K562 (cell line): ENCODE results near the gene MPV17L2. TPM values are rescaled to one million over a fixed set of nuclear protein-coding genes. Genes with fewer than 3 reads are reported as not detected.

ENCODE experiments used
- HDAC3 ChIP-seq: fragments of 450-650 bp; IDR thresholded peaks from 2 replicates; pipeline ENCODE4 v1.6.1; 2018; ENCODE audit warnings: borderline replicate concordance, mild to moderate bottlenecking, moderate library complexity; ENCODE audit not compliant: partially characterized antibody
- HNRNPK ChIP-seq: fragments of 200-400 bp; formaldehyde crosslinking; IDR thresholded peaks from one replicate; pipeline ENCODE4 v1.6.1; 2018; ENCODE audit warnings: mild to moderate bottlenecking, low read depth, low read length; ENCODE audit not compliant: poor library complexity, severe bottlenecking
- JUND ChIP-seq, 2 experiments: IDR thresholded peaks; 2 replicates in 1 of 2; 3 replicates in 1 of 2; pipeline ENCODE4 v1.6.1; 2011; ENCODE audit warnings: borderline replicate concordance in 2 of 2, low read depth in 2 of 2, low read length in 2 of 2, improper control_type of control experiment in 1 of 2, missing biosample characterization in 1 of 2, missing genetic modification characterization in 1 of 2, missing genetic modification reagents in 1 of 2
- MED1 ChIP-seq: sonication (generic); formaldehyde crosslinking; IDR thresholded peaks from 2 replicates; pipeline ENCODE4 v1.8.1; 2023; ENCODE audit warnings: missing genetic modification reagents, borderline replicate concordance
- NR2C1 ChIP-seq, 2 experiments: fragments of 450-650 bp; IDR thresholded peaks; 2 replicates each; pipeline ENCODE4 v1.6.1; 2017; ENCODE audit warnings: mild to moderate bottlenecking in 2 of 2, antibody characterized with exemption in 1 of 2, inconsistent platforms in 1 of 2, missing compliant biosample characterization in 1 of 2, missing genetic modification characterization in 1 of 2
- OTX1 ChIP-seq: fragments of 450-650 bp; formaldehyde crosslinking; IDR thresholded peaks from 2 replicates; pipeline ENCODE4 v1.4.0; 2022; ENCODE audit warnings: mild to moderate bottlenecking
- SMARCA4 ChIP-seq: fragments of 450-650 bp; IDR thresholded peaks from 2 replicates; pipeline ENCODE4 v1.6.1; 2016
- STAT5A ChIP-seq: IDR thresholded peaks from 2 replicates; pipeline ENCODE4 v1.6.1; 2012; ENCODE audit warnings: low read length, inconsistent platforms, borderline replicate concordance
- TEAD2 ChIP-seq: fragments of 450-650 bp; IDR thresholded peaks from 2 replicates; pipeline ENCODE4 v1.6.1; 2016; ENCODE audit warnings: missing genetic modification characterization, control low read depth, missing compliant biosample characterization
- TGIF2 ChIP-seq: sonication (generic); formaldehyde crosslinking; IDR thresholded peaks from 2 replicates; pipeline ENCODE4 v1.8.1; 2022; ENCODE audit warnings: mild to moderate bottlenecking, missing genetic modification reagents, moderate library complexity
- TRIM28 ChIP-seq: fragments of 450-650 bp; IDR thresholded peaks from 2 replicates; pipeline ENCODE4 v1.6.1; 2017
- U2AF1 ChIP-seq: fragments of 200-400 bp; formaldehyde crosslinking; optimal IDR thresholded peaks from 2 replicates; pipeline ENCODE3; 2017; ENCODE audit warnings: mild to moderate bottlenecking, low read depth, low read length, moderate library complexity
- ZNF197 ChIP-seq: fragments of 200-800 bp; sonication (Bioruptor generic); IDR thresholded peaks from 2 replicates; pipeline ENCODE4 v1.6.1; 2016; ENCODE audit warnings: low read depth, missing genetic modification characterization, missing compliant biosample characterization
- ZNF232 ChIP-seq: sonication (generic); formaldehyde crosslinking; IDR thresholded peaks from 2 replicates; pipeline ENCODE4 v1.8.0; 2022; ENCODE audit warnings: mild to moderate bottlenecking, missing genetic modification reagents
- ZNF586 ChIP-seq: fragments of 450-650 bp; formaldehyde crosslinking; conservative IDR thresholded peaks from 2 replicates; pipeline ENCODE4 v1.4.0; 2020; ENCODE audit warnings: mild to moderate bottlenecking, moderate library complexity
- polyA plus RNA-seq, 8 experiments: library from polyadenylated mRNA; depleted of rRNA in 4 of 8; stranded (reverse) in 5 of 8; unstranded in 3 of 8; fragments of >200 nt; fragmentation: Nextera tagmentation in 2 of 8; fragmentation: Illumina TruSeq in 1 of 8; extraction: Ambion mirVana in 2 of 8; extraction: Trizol in 1 of 8; gene quantifications; 2 replicates each; pipeline versions ENCODE4 v1.2.1 to v1.2.3, GENCODE V29; 2011 to 2014; ENCODE audit warnings: inconsistent platforms in 1 of 8, missing spikeins in 1 of 8
- total RNA-seq, 7 experiments: library from RNA; depleted of rRNA in 6 of 7; stranded (reverse); fragments of >200 nt in 6 of 7; fragmentation: Illumina TruSeq in 2 of 7; extraction: Trizol in 2 of 7; gene quantifications; 2 replicates each; pipeline versions ENCODE4 v1.2.1 to v1.2.3, GENCODE V29; 2011 to 2021; ENCODE audit warnings: low replicate concordance in 1 of 7
- TF ChIP-seq, protein P1 (sequence below): IDR thresholded peaks from 3 replicates; pipeline ENCODE4 v1.6.1; 2011; ENCODE audit warnings: borderline replicate concordance, mild to moderate bottlenecking; ENCODE audit not compliant: insufficient read length, insufficient read depth
- TF ChIP-seq, protein P2 (sequence below): fragments of 250-450 bp; sonication (Bioruptor Pico); IDR thresholded peaks from 2 replicates; pipeline ENCODE4 v1.4.0; 2020; ENCODE audit warnings: mild to moderate bottlenecking, moderate library complexity
- TF ChIP-seq, protein P3 (sequence below), 2 experiments: fragments of 450-650 bp in 1 of 2; sonication (generic) in 1 of 2; formaldehyde crosslinking in 1 of 2; IDR thresholded peaks in 1 of 2; conservative IDR thresholded peaks in 1 of 2; 2 replicates each; pipeline versions ENCODE4 v1.6.1 to v1.8.1; 2016 to 2023; ENCODE audit warnings: mild to moderate bottlenecking in 2 of 2, moderate library complexity in 2 of 2, inconsistent platforms in 1 of 2, missing genetic modification reagents in 1 of 2
- TF ChIP-seq, protein P4 (sequence below): fragments of 450-650 bp; IDR thresholded peaks from 2 replicates; pipeline ENCODE4 v1.6.1; 2017; ENCODE audit warnings: antibody characterized with exemption

The MPV17L2 gene
- total and polyA plus RNA-seq, 9 of the 15 experiments (the other 6 are each of a cell fraction or from before 2014, with no cell fraction given) = 10.6 to 60.2 (median 28.5) TPM

DNA sequence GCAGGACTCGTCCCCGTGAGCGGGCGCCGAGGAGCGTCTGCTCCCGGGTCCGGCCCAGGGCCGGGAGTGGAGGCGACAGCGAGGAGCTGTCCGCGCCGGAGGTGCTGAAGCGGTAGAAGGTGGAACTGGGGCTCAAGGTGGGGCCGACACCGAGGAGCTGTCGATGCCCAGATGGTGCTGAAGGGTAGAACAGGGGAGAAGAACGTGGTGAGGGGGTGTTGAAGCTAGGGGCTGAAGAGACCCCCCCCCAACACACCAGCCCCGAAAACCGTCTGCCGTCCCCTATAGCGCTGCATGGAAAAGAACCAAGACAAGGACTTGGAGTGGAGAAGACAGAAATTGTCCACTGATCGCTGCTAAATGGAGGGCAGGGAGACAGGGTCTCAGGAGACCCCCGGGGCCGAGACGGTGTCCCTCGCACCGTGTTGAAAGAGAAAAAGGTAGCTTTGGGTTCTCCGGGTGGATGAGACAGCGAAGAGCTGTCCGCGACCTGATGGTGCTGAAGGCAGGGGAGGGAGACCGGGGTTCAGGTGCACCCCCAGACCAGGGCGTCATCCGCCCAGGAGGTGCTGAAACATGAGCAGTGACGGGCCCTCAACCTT is 40.3 kb downstream of the MPV17L2 start (continued):
- TF ChIP-seq NR2C1 (IDR thresholded peaks at IDR 0.05) = no peak
- 0 out of 2 replicates have a peak, but pooled peaks have one; percentile 25 for TF ChIP-seq NR2C1 (tag; IDR thresholded peaks at IDR 0.05)
- TF ChIP-seq MED1 (CRISPR knock-in tag) = no peak
- peak; percentile 86; the same call in 1 of the 2 replicates for TF ChIP-seq ZNF232 (CRISPR knock-in tag)
- TF ChIP-seq TEAD2 = no peak
- no peak for TF ChIP-seq U2AF1
- 0 out of 2 replicates have a peak, but pooled peaks have one; percentile 7 for TF ChIP-seq STAT5A
- no peak for TF ChIP-seq OTX1 (CRISPR knock-in tag)
- TF ChIP-seq ZNF586 (CRISPR knock-in tag) = no peak
- TF ChIP-seq TGIF2 = peak; percentile 93
- TF ChIP-seq, protein P1, sequence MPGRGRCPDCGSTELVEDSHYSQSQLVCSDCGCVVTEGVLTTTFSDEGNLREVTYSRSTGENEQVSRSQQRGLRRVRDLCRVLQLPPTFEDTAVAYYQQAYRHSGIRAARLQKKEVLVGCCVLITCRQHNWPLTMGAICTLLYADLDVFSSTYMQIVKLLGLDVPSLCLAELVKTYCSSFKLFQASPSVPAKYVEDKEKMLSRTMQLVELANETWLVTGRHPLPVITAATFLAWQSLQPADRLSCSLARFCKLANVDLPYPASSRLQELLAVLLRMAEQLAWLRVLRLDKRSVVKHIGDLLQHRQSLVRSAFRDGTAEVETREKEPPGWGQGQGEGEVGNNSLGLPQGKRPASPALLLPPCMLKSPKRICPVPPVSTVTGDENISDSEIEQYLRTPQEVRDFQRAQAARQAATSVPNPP = no peak
- TF ChIP-seq ZNF197 (CRISPR knock-in tag) = peak; percentile 86
- no peak for TF ChIP-seq HDAC3
- TF ChIP-seq, protein P2, sequence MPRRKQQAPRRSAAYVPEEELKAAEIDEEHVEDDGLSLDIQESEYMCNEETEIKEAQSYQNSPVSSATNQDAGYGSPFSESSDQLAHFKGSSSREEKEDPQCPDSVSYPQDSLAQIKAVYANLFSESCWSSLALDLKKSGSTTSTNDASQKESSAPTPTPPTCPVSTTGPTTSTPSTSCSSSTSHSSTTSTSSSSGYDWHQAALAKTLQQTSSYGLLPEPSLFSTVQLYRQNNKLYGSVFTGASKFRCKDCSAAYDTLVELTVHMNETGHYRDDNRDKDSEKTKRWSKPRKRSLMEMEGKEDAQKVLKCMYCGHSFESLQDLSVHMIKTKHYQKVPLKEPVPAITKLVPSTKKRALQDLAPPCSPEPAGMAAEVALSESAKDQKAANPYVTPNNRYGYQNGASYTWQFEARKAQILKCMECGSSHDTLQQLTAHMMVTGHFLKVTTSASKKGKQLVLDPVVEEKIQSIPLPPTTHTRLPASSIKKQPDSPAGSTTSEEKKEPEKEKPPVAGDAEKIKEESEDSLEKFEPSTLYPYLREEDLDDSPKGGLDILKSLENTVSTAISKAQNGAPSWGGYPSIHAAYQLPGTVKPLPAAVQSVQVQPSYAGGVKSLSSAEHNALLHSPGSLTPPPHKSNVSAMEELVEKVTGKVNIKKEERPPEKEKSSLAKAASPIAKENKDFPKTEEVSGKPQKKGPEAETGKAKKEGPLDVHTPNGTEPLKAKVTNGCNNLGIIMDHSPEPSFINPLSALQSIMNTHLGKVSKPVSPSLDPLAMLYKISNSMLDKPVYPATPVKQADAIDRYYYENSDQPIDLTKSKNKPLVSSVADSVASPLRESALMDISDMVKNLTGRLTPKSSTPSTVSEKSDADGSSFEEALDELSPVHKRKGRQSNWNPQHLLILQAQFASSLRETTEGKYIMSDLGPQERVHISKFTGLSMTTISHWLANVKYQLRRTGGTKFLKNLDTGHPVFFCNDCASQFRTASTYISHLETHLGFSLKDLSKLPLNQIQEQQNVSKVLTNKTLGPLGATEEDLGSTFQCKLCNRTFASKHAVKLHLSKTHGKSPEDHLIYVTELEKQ (CRISPR knock-in tag) = no peak
- TF ChIP-seq, protein P3, sequence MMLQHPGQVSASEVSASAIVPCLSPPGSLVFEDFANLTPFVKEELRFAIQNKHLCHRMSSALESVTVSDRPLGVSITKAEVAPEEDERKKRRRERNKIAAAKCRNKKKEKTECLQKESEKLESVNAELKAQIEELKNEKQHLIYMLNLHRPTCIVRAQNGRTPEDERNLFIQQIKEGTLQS (IDR thresholded peaks at IDR 0.05) = no peak
- TF ChIP-seq, protein P3 (CRISPR knock-in tag; conservative IDR thresholded peaks at IDR 0.05) = peak; percentile 70; the same call in 1 of the 2 replicates
- no peak for TF ChIP-seq HNRNPK
- TF ChIP-seq, protein P4, sequence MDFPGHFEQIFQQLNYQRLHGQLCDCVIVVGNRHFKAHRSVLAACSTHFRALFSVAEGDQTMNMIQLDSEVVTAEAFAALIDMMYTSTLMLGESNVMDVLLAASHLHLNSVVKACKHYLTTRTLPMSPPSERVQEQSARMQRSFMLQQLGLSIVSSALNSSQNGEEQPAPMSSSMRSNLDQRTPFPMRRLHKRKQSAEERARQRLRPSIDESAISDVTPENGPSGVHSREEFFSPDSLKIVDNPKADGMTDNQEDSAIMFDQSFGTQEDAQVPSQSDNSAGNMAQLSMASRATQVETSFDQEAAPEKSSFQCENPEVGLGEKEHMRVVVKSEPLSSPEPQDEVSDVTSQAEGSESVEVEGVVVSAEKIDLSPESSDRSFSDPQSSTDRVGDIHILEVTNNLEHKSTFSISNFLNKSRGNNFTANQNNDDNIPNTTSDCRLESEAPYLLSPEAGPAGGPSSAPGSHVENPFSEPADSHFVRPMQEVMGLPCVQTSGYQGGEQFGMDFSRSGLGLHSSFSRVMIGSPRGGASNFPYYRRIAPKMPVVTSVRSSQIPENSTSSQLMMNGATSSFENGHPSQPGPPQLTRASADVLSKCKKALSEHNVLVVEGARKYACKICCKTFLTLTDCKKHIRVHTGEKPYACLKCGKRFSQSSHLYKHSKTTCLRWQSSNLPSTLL = no peak
- TF ChIP-seq SMARCA4 = 0 out of 2 replicates have a peak, but pooled peaks have one; percentile 28
- TF ChIP-seq TRIM28 = peak; percentile 21; the same call in 1 of the 2 replicates
- no peak for TF ChIP-seq JUND (IDR thresholded peaks at IDR 0.05; ENCODE audit: borderline replicate concordance, low read depth, low read length)
- TF ChIP-seq JUND (tag; IDR thresholded peaks at IDR 0.05; ENCODE audit: borderline replicate concordance, low read depth, low read length) = no peak
